GM12878 (cell line): ENCODE data around the gene ANKHD1. TPM values are rescaled to one million over a fixed set of nuclear protein-coding genes. Genes with fewer than 3 reads are reported as not detected.

Experiments
- ATAC-seq: fragments of 200-7000 bp; cut with Tn5 transposase; 3 replicates; pipeline ENCODE4 v1.9.1; 2020; ENCODE audit warnings: mild to moderate bottlenecking, moderate library complexity
- BruUV-seq: library from RNA; stranded (reverse); fragments of 400-500 nt; replicated peaks from 2 replicates; lab custom pipeline; 2021; lab: Mats Ljungman, UMichigan
- CTCF ChIA-PET: fragments of 300-600 bp; sonication (Branson Sonifier 250); formaldehyde crosslinking; extraction: SDS; loops from one replicate; lab custom pipeline; 2021; ENCODE audit warnings: inconsistent platforms; lab: Yijun Ruan, JAX
- POLR2A ChIA-PET: fragments of 350-600 bp; formaldehyde crosslinking; extraction: SDS; loops from one replicate; lab custom pipeline; 2021; ENCODE audit warnings: inconsistent platforms; lab: Charles Lee
- RAD21 ChIA-PET: fragments of 300-600 bp; sonication (Branson Sonifier 250); formaldehyde crosslinking; loops from one replicate; lab custom pipeline; 2023; ENCODE audit warnings: antibody characterized with exemption; ENCODE audit not compliant: unreplicated experiment; lab: Charles Lee
- SMC1A ChIA-PET: fragments of 300-600 bp; sonication (Branson Sonifier 250); formaldehyde crosslinking; loops from one replicate; lab custom pipeline; 2023; ENCODE audit not compliant: unreplicated experiment, uncharacterized antibody; lab: Charles Lee
- DNase-seq: peaks from one replicate; pipeline ENCODE4 v3.0.0-alpha.2; 2011; ENCODE audit warnings: low read depth, low spot score
- FAIRE-seq: peaks from 3 replicates; lab custom pipeline; 2011; peaks lifted over from hg19 to GRCh38; lab: Jason Lieb, UNC
- H2AFZ ChIP-seq: 2 replicates; pipeline ENCODE4 v1.6.0; 2011; ENCODE audit warnings: low read depth, low read length, control low read depth; ENCODE audit not compliant: control insufficient read depth
- H3K27ac ChIP-seq: 2 replicates; pipeline ENCODE4 v1.5.1; 2011; ENCODE audit warnings: control low read depth; ENCODE audit not compliant: control insufficient read depth, insufficient read depth
- H3K27me3 ChIP-seq, 2 experiments: replicated peaks in 1 of 2; 2 replicates each; pipeline versions ENCODE4 v1.6.0 to v1.6.1; 2011; ENCODE audit warnings: low read length in 1 of 2; ENCODE audit not compliant: control insufficient read depth in 2 of 2, insufficient read depth in 2 of 2
- H3K36me3 ChIP-seq, 2 experiments: 2 replicates each; pipeline ENCODE4 v1.5.1; 2011; ENCODE audit warnings: low read length in 1 of 2; ENCODE audit not compliant: control insufficient read depth in 2 of 2, insufficient read depth in 2 of 2
- H3K4me1 ChIP-seq: 2 replicates; pipeline ENCODE4 v1.6.1; 2011; ENCODE audit warnings: mild to moderate bottlenecking, low read length, moderate library complexity, mixed read lengths; ENCODE audit not compliant: control insufficient read depth, insufficient read depth
- H3K4me2 ChIP-seq: 2 replicates; pipeline ENCODE4 v1.6.0; 2011; ENCODE audit warnings: control low read depth; ENCODE audit not compliant: control insufficient read depth, insufficient read depth
- H3K4me3 ChIP-seq: fragments of 200-600 bp; sonication (generic); 2 replicates; pipeline ENCODE4 v1.5.1; 2016
- H3K79me2 ChIP-seq: 2 replicates; pipeline ENCODE4 v1.6.0; 2011; ENCODE audit warnings: low read length; ENCODE audit not compliant: control insufficient read depth, insufficient read depth
- H3K9ac ChIP-seq: 2 replicates; pipeline ENCODE4 v1.8.0; 2011; ENCODE audit warnings: low read length, control low read depth, mixed read lengths; ENCODE audit not compliant: control insufficient read depth, insufficient read depth
- H3K9me3 ChIP-seq: replicated peaks from 3 replicates; pipeline ENCODE4 v1.5.1; 2011; ENCODE audit warnings: mild to moderate bottlenecking, low read length; ENCODE audit not compliant: control insufficient read depth, insufficient read depth
- H4K20me1 ChIP-seq: 2 replicates; pipeline ENCODE4 v1.6.0; 2011; ENCODE audit not compliant: control insufficient read depth, insufficient read depth
- BCLAF1 ChIP-seq: fragments of 450-650 bp; IDR thresholded peaks from 2 replicates; pipeline ENCODE4 v1.6.1; 2017; ENCODE audit warnings: antibody characterized with exemption, mild to moderate bottlenecking, moderate library complexity
- CBFB ChIP-seq: IDR thresholded peaks from 2 replicates; pipeline ENCODE4 v1.6.1; 2016; ENCODE audit warnings: antibody characterized with exemption, low read depth
- ELK1 ChIP-seq: IDR thresholded peaks from 2 replicates; pipeline ENCODE4 v1.6.1; 2012; ENCODE audit warnings: low read depth, low read length, improper control_type of control experiment
- EZH2 ChIP-seq: IDR thresholded peaks from 2 replicates; pipeline ENCODE4 v1.6.1; 2012; ENCODE audit warnings: low read depth, mild to moderate bottlenecking, control low read depth, inconsistent platforms, low read length, borderline replicate concordance; ENCODE audit not compliant: control insufficient read depth
- FOXM1 ChIP-seq: IDR thresholded peaks from 2 replicates; pipeline ENCODE4 v1.6.1; 2012; ENCODE audit warnings: low read depth, mild to moderate bottlenecking, inconsistent platforms, low read length, moderate library complexity
- HCFC1 ChIP-seq: fragments of 150-350 bp; IDR thresholded peaks from 2 replicates; pipeline ENCODE4 v1.6.1; 2014; ENCODE audit warnings: low read length
- MTA3 ChIP-seq: IDR thresholded peaks from 2 replicates; pipeline ENCODE4 v1.6.1; 2012; ENCODE audit warnings: low read length, inconsistent platforms, borderline replicate concordance
- PAX8 ChIP-seq: fragments of 450-650 bp; IDR thresholded peaks from 2 replicates; pipeline ENCODE4 v1.6.1; 2017; ENCODE audit warnings: mild to moderate bottlenecking, moderate library complexity
- PBX3 ChIP-seq: IDR thresholded peaks from 2 replicates; pipeline ENCODE4 v1.6.1; 2011; ENCODE audit warnings: mild to moderate bottlenecking, low read depth, low read length, moderate library complexity; ENCODE audit not compliant: insufficient replicate concordance
- RELA ChIP-seq: fragments of 450-650 bp; IDR thresholded peaks from 2 replicates; pipeline ENCODE4 v1.8.0; 2014; ENCODE audit warnings: borderline replicate concordance; ENCODE audit not compliant: partially characterized antibody
- SREBF1 ChIP-seq: IDR thresholded peaks from 2 replicates; pipeline ENCODE4 v1.6.1; 2012; ENCODE audit warnings: mild to moderate bottlenecking, low read length
- TAF1 ChIP-seq: IDR thresholded peaks from 2 replicates; pipeline ENCODE4 v1.6.1; 2011; ENCODE audit warnings: mild to moderate bottlenecking, low read depth, low read length, borderline replicate concordance
- ZBTB4 ChIP-seq: fragments of 450-650 bp; formaldehyde crosslinking; IDR thresholded peaks from 2 replicates; pipeline ENCODE4 v1.4.0; 2022; ENCODE audit warnings: mild to moderate bottlenecking, moderate library complexity
- ZNF207 ChIP-seq: fragments of 450-650 bp; IDR thresholded peaks from 2 replicates; pipeline ENCODE4 v1.6.1; 2014; ENCODE audit warnings: antibody characterized with exemption, mild to moderate bottlenecking, borderline replicate concordance
- WGBS: methylation state at CpG from one replicate; pipeline ENCODE4 v1.1.6; 2016; ENCODE audit warnings: low lambda C conversion rate; ENCODE audit not compliant: insufficient replicate concordance, insufficient coverage; ENCODE audit errors: missing lambda C conversion rate; 5-methylcytosine and 5-hydroxymethylcytosine counted together
- in situ Hi-C: fragments of 300-500 bp; cut with MboI; formaldehyde crosslinking; loops from 9 replicates; pipeline ENCODE4 v1.14.3; 2018; ENCODE audit warnings: mixed read lengths
- intact Hi-C: fragments of 100-400 bp; cut with micrococcal nuclease; formaldehyde crosslinking; loops from one replicate; pipeline ENCODE4 v1.14.2; 2022; ENCODE audit not compliant: unreplicated experiment
- polyA plus RNA-seq, 11 experiments: library from polyadenylated mRNA; depleted of rRNA in 4 of 11; unstranded in 6 of 11; stranded (reverse) in 5 of 11; fragments of >200 nt; fragmentation: Nextera tagmentation in 4 of 11; fragmentation: Illumina TruSeq in 1 of 11; extraction: Ambion mirVana in 4 of 11; extraction: Trizol in 1 of 11; gene quantifications; 1 replicate in 1 of 11; 2 replicates in 10 of 11; pipeline versions ENCODE4 v1.2.1 to v1.2.3, GENCODE V29; 2011 to 2016; ENCODE audit warnings: inconsistent platforms in 2 of 11, missing spikeins in 2 of 11, low read depth in 1 of 11
- total RNA-seq, 4 experiments: library from RNA; depleted of rRNA in 3 of 4; stranded (reverse); fragments of >200 nt in 3 of 4; fragmentation: Illumina TruSeq in 1 of 4; extraction: Trizol in 1 of 4; gene quantifications; 2 replicates each; pipeline versions ENCODE4 v1.2.1 to v1.2.3, GENCODE V29; 2013 to 2021

Gene ANKHD1
- total and polyA plus RNA-seq, 10 of the 15 experiments (the other 5 are each of a cell fraction or from before 2014, with no cell fraction given): 31.6 to 96.8 (median 74.3) TPM

- TF ChIP-seq ZBTB4 (CRISPR knock-in tag) (no peak), HCFC1 (no peak), RELA (no peak), ZNF207 (no peak), MTA3 (no peak), SREBF1 (no peak)
- TF ChIP-seq, all 136 proteins: peak for 0
These were observed 18.3 kb upstream of the ANKHD1 start (continued) for GRCh38 chr5:140383300-140383699.

DNA sequence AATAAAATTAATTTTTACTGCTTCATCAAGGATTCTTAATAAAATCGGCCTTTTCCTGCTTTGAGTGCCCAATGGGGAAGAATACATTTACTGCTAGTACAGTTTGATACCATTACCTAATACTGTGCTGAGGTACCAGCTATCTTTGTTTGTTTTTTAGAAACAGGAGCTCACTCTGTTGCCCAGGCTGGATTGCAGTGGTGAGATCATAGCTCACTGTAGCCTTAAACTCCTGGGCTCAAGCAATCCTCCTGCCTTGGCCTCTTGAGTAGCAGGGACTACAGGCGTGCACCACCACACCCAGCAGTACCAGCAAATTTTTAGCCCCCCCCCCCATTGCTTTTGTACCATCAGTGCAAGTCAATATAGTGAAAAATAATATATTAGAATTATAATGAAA is 13.6 kb upstream of the ANKHD1 start:
- intact Hi-C loops: no loop called here
- Histone ChIP-seq H3K79me2 (no peaks in the 10 kb centered on the region), H3K4me2 (no peak overlapping the region), H3K27ac (no peak overlapping the region), H3K27me3 (no peaks in the 10 kb centered on the region), H3K4me1 (no peaks in the 10 kb centered on the region), H4K20me1 (no peaks in the 10 kb centered on the region), H3K4me3 (no peak overlapping the region), H3K9me3 (no peaks in the 10 kb centered on the region), H3K36me3 (no peaks in the 10 kb centered on the region), H2AFZ (no peak overlapping the region), H3K9ac (no peak overlapping the region)
- no TSS peak for BruUV-seq
- no peak for FAIRE-seq
- no peak for DNase-seq
- ChIA-PET SMC1A (interaction anchor here (0.7 to 1.3 kb wide), 2 partner anchors 16 to 208 kb away, joined by 3 to 5 read pairs; no protein-coding TSS in a partner anchor), CTCF (interaction anchor here (1.0 to 4.6 kb wide), 6 partner anchors 11 to 601 kb away, joined by 3 to 28 read pairs (median 5); no protein-coding TSS in a partner anchor), RAD21 (no interaction called here), POLR2A (interaction anchor here (1.0 to 1.5 kb wide), 2 partner anchors 165 to 650 kb away, joined by 3 read pairs; no protein-coding TSS in a partner anchor)
- 92% methylated on average over 2 of the region's 2 CpGs for WGBS
- in situ Hi-C loops: no loop called here
- ATAC-seq: no peak
- TF ChIP-seq FOXM1: no peak
- TF ChIP-seq EZH2: no peak
- no peak for TF ChIP-seq PAX8
- TF ChIP-seq TAF1: no peak
- TF ChIP-seq PBX3: no peak
- TF ChIP-seq BCLAF1: no peak
- TF ChIP-seq ELK1: no peak
- no peak for TF ChIP-seq CBFB
